GM18951 (cell line): ENCODE data around the gene TCEA3.

Experiments
- POLR2A ChIP-seq: IDR thresholded peaks from 4 replicates; pipeline ENCODE4 v1.6.1; 2011; ENCODE audit warnings: mild to moderate bottlenecking; ENCODE audit not compliant: insufficient read length, insufficient read depth; ENCODE audit errors: extremely low read depth
- in situ Hi-C: fragments of 300-500 bp; cut with MboI; formaldehyde crosslinking; loops from one replicate; pipeline ENCODE4 v1.12.0; 2022; ENCODE audit warnings: low sequenced_read_pairs, mixed read lengths, inconsistent platforms; ENCODE audit not compliant: unreplicated experiment

TCEA3 gene

GRCh38 chr1:23453455-23454000, 29.0 kb upstream of the TCEA3 start:
- in situ Hi-C loops = no loop called here
- TF ChIP-seq POLR2A = no peak

DNA sequence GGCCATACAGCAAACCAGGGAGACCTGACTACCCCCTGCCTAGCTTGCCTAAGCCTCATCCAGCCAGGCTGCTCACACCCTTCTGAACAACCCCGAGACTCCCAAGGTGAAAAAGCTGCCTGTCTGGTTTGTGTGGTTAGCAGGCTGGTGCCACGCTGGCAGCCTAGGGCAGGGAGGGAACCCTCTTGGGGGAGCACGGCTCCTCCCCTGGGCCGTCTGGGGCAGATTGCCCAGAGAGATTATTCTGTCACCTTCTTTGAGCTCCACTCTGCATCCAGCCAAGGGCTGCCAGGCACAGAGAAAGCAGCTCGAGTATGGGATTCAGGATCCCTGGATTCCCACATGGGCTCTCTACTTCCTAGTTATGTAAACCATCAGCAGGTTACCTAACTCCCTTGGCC, 27.5 kb upstream of the TCEA3 start:
- in situ Hi-C loops = no loop called here
- no peak for TF ChIP-seq POLR2A

DNA sequence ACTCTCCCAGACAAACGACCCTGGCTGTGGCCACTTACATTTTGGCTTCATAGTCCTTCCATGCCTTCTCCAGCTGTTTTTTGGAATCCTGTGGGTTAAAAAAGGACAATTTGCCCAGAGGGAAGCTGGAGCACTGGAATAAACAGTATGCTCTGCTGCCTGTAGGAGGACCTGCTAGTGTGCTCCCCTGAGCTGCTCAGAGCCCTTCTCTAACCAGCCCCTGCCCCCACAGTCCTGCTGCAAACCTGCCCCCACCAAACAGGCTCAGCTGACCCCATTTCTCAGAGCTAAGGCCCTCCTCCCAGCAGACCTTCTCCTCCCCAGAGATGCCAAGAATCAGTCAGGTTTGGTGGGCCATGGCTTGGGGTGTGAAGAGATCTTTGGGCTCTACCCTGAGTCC, 26.9 kb upstream of the TCEA3 start:
- in situ Hi-C loops = no loop called here
- no peak for TF ChIP-seq POLR2A

GRCh38 chr1:23450894-23451293, 26.3 kb upstream of the TCEA3 start:
- in situ Hi-C loops = no loop called here
- TF ChIP-seq POLR2A = no peak

DNA sequence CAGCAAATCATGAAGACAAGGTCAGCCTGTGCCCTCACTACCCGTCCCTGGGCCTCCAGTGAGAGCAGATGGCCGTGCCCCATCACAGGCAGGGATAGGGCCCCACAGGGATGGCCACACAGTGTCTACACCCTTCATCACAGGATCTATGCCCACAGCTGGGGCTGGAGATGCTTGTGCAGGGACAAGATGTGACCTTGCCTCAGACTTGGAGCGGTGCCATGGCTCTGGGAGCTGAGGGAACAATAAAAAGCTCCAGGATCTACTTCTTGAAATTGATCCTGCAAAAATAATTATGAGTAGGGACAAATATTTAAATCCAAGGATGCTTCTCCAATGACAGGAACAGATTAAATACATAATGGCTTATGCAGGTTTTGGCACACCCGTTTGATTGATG, 25.4 kb upstream of the TCEA3 start:
- no peak for TF ChIP-seq POLR2A
- in situ Hi-C loops = no loop called here

DNA sequence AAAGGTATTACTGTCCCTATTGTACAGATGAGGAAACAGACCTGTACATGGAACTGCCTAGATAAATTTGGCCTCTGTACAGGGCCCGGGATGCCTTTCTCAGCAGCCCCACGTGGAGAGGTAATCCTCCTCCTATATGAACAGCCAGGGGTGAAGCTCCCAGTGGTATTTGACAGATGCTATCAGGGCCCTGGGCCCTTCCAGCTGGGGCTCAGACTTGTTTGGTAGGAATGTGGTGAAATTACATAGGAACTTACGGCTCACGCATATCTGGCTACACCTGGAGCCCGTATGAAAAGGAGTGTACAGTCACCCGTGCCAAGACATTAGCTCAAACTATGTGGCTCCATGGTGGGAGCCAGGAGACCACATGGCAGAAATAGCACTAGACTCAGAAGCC, 24.8 kb upstream of the TCEA3 start:
- TF ChIP-seq POLR2A = no peak
- in situ Hi-C loops = no loop called here

GRCh38 chr1:23448846-23449245, 24.3 kb upstream of the TCEA3 start:
- TF ChIP-seq POLR2A = no peak
- in situ Hi-C loops = no loop called here

GRCh38 chr1:23446661-23447310, 22.2 kb upstream of the TCEA3 start:
- TF ChIP-seq POLR2A = no peak
- in situ Hi-C loops = no loop called here

GRCh38 chr1:23444596-23445390, 20.2 kb upstream of the TCEA3 start:
- no peak for TF ChIP-seq POLR2A
- in situ Hi-C loops = no loop called here

DNA sequence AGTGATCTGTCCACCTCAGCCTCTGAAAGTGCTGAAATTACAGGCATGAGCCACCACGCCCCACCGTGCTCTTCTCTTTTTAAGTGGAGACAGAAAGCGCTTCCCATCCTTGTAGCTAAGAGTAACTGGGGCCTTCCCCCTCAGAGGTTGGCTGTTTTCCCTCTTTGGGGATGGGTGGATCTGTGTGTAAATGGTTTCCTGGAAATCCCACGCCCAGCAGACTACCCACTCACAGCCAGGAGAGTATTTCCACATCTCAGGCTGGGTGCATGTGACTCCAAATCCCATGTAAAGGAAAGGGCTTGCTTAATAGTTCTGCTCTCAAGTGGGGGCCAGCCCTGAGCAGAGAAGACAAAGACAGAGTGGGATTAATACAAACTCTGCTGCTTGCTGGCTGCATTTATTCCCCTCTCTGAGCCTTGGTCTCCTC, 19.6 kb upstream of the TCEA3 start:
- no peak for TF ChIP-seq POLR2A
- in situ Hi-C loops = no loop called here

DNA sequence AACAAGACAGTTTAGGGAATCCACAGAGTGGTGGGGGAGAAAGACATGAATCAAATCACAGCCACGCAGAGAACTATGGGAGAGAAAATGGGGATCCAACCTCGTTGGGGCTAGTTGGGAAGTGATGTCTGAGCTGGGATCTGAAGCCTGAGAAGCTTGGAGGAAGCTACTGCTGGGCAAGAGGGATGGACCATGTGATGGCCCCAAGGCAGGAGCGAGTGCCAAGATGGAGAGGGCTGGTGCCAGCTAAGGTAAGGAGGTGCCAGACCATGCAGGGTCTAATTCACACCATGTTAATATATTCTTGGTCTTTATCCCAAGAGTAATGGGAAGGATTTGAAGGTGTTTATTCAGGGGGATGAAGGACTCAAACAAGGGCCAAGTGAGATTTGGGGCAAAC, 18.2 kb upstream of the TCEA3 start:
- no peak for TF ChIP-seq POLR2A
- in situ Hi-C loops = no loop called here

DNA sequence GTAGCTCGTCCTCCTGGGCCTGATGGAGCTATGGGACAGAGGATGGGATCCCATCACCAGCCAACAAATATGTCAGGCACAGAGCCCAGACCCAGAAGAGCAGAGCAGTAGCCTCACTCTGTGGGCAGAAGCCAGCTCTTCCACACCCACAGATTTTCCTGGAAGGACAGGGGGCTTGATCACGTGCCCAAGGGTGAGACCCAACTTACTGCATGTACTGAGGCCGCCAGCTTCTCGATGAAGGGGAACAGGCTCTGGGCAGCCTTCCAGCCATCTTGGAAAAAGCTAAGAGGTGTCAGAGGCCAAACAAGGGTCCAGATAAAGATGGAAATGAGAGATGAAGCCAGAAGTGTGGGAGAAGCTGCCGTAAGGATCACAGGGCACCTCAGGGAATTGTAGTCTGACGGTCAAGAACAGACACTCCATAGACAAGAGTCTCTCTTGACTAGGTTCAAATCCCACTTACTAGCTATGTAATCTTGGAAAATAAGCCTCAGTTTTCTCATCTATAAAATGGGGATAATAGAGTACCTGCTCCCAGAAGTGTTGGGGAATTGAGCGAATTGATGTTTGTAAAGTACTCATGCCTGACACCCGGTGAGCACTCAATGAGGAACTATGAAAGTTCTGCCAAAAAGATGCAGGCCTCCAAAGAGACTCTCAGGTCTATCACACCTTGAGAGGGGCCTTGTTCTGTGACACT, 17.0 kb upstream of the TCEA3 start:
- in situ Hi-C loops = no loop called here
- no peak for TF ChIP-seq POLR2A

DNA sequence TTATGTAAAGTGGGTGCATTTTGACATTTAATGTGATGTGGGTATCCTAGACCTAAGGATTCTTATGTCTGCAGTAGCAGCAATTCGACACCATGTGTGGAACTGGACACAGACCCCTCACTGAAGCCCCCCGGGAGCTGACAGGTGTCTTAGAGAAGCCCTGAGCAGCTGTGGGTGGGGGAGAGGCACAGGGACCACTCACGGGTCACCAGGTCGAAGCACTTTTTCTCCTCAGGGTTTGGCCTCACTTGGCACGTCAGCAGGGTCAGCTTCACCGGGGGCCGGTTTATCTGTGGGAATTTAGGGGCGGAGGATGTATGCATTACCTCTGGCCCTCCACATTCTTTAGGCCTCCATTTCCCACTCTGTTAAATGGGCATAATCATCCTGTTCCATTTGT, 14.0 kb upstream of the TCEA3 start:
- no peak for TF ChIP-seq POLR2A

More for the DNA sequence above, 14.0 kb upstream of the TCEA3 start:
- in situ Hi-C loops = no loop called here
